ENCODE results near the gene WIPF1. TPM values are rescaled to one million over a fixed set of nuclear protein-coding genes. Genes with fewer than 3 reads are reported as not detected.

Gene WIPF1
- total and polyA plus RNA-seq, 8 donors = 4.7 to 26.8 (median 6.2) TPM

GRCh38 chr2:174561283-174561971, 36.2 kb downstream of the WIPF1 start:
- DNase-seq = peak; percentile 68 to 88 (median 83)
- no peaks in the 10 kb centered on the region for H3K27me3 ChIP-seq
- intact Hi-C loops (cut with DNase I) = no loop called here
- peaks cover 28 to 35% (median 30%) of the 10 kb centered on the region in 3 donors for H3K4me1 ChIP-seq
- whole genome bisulfite sequencing, 2 donors = 8 to 10% methylated on average over 8 of the region's 8 CpGs
- ATAC-seq = peak; percentile 87 to 95 (median 90)
- peak; percentile 81 for FAIRE-seq
- TF ChIP-seq, protein P1, sequence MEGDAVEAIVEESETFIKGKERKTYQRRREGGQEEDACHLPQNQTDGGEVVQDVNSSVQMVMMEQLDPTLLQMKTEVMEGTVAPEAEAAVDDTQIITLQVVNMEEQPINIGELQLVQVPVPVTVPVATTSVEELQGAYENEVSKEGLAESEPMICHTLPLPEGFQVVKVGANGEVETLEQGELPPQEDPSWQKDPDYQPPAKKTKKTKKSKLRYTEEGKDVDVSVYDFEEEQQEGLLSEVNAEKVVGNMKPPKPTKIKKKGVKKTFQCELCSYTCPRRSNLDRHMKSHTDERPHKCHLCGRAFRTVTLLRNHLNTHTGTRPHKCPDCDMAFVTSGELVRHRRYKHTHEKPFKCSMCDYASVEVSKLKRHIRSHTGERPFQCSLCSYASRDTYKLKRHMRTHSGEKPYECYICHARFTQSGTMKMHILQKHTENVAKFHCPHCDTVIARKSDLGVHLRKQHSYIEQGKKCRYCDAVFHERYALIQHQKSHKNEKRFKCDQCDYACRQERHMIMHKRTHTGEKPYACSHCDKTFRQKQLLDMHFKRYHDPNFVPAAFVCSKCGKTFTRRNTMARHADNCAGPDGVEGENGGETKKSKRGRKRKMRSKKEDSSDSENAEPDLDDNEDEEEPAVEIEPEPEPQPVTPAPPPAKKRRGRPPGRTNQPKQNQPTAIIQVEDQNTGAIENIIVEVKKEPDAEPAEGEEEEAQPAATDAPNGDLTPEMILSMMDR (IDR thresholded peaks at IDR 0.05) = no peak
- H3K27ac ChIP-seq = peak overlapping the region in 3 of 4 donors; percentile 6 to 76 (median 53)
- H3K4me3 ChIP-seq = no peak overlapping the region
- no peaks in the 10 kb centered on the region for H3K36me3 ChIP-seq
- H3K9me3 ChIP-seq = no peaks in the 10 kb centered on the region

DNA sequence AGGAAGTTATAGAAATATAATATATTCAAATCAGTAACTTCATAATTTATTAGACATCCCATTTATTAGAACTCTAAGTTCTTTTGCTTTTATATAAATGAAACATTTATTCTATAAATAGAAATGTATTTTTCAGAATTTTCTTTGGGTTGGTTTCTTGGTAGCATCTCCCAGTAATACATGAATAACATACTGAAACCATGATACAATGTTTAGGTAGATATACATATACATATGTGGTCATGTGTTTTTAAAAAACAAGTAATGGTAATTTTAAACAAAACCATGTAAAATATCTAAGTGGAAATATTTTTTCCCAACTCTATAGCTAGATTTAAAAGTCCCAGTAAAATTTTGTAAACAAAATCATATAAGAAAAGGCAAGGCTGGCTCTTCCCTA, 36.9 kb downstream of the WIPF1 start:
- Histone ChIP-seq H3K9me3 (no peaks in the 10 kb centered on the region), H3K27ac (peak overlapping the region in 3 of 4 donors; percentile 6 to 76 (median 53)), H3K27me3 (no peaks in the 10 kb centered on the region), H3K4me3 (no peak overlapping the region), H3K4me1 (peaks cover 28 to 35% (median 30%) of the 10 kb centered on the region in 3 donors), H3K36me3 (no peaks in the 10 kb centered on the region)
- FAIRE-seq = peak; percentile 56
- DNase-seq = no peak
- no peak for ATAC-seq
- TF ChIP-seq, protein P1 (IDR thresholded peaks at IDR 0.05) = no peak
- intact Hi-C loops (cut with DNase I) = no loop called here

GRCh38 chr2:174555998-174556397, 41.6 kb downstream of the WIPF1 start:
- TF ChIP-seq, protein P1 (IDR thresholded peaks at IDR 0.05) = no peak

GRCh38 chr2:174554529-174555150, 43.0 kb downstream of the WIPF1 start:
- peak overlapping the region in 2 of 4 donors; percentile 13 to 14 for H3K27ac ChIP-seq
- peak; percentile 55 to 85 (median 74) for ATAC-seq
- WGBS, 2 donors = 41 to 47% methylated on average over 4 of the region's 4 CpGs
- intact Hi-C loops (cut with DNase I) = no loop called here
- TF ChIP-seq, protein P1 (IDR thresholded peaks at IDR 0.05) = no peak
- H3K9me3 ChIP-seq = no peaks in the 10 kb centered on the region
- FAIRE-seq = peak; percentile 26
- no peak for DNase-seq
- peaks cover 0 to 8% (median 0%) of the 10 kb centered on the region in 3 donors for H3K4me1 ChIP-seq
- no peaks in the 10 kb centered on the region for H3K27me3 ChIP-seq
- H3K4me3 ChIP-seq = no peak overlapping the region
- no peaks in the 10 kb centered on the region for H3K36me3 ChIP-seq

More at GRCh38 chr2:174555998-174556397, 41.6 kb downstream of the WIPF1 start:
- no peak for ATAC-seq
- intact Hi-C loops (cut with DNase I) = no loop called here
- H3K27ac ChIP-seq = no peak overlapping the region
- no peaks in the 10 kb centered on the region for H3K27me3 ChIP-seq
- WGBS, 2 donors = 70 to 86% methylated on average over 4 of the region's 4 CpGs
- no peaks in the 10 kb centered on the region for H3K9me3 ChIP-seq
- H3K36me3 ChIP-seq = no peaks in the 10 kb centered on the region
- no peak for FAIRE-seq
- no peak for DNase-seq
- H3K4me1 ChIP-seq = peaks cover 3 to 14% (median 4%) of the 10 kb centered on the region in 3 donors
- H3K4me3 ChIP-seq = no peak overlapping the region
